ENCODE results near the gene VSIR. TPM values are rescaled to one million over a fixed set of nuclear protein-coding genes. Genes with fewer than 3 reads are reported as not detected.

Gene VSIR
- total RNA-seq, 6 experiments from 2014 or later = 6.1 to 17.1 (median 10.1) TPM

- intact Hi-C loops (cut with DNase I) = loop anchor here (10.0 kb wide), 4 partner anchors 83 to 507 kb away; partner anchors contain the start of genes CDH23 (in 1 of the 2) and SLC29A3 (in 1 of the 2)
- TF ChIP-seq CTCF (IDR thresholded peaks at IDR 0.05) (peak; percentile 81 to 90 (median 85)), POLR2A (IDR thresholded peaks at IDR 0.05) (no peak)
Observed at GRCh38 chr10:71812016-71812912, 38.9 kb upstream of the VSIR start.

GRCh38 chr10:71811351-71811750, 38.0 kb upstream of the VSIR start:
- ATAC-seq (no peak), DNase-seq (no peak)
- H3K27me3 ChIP-seq = no peaks in the 10 kb centered on the region
- intact Hi-C loops (cut with DNase I) = loop anchor here (10.0 kb wide), 4 partner anchors 83 to 507 kb away; partner anchors contain the start of genes CDH23 (in 1 of the 2) and SLC29A3 (in 1 of the 2)
- 58% methylated on average over 4 of the region's 19 CpGs for WGBS (ENCODE audit: insufficient coverage, low coverage, low lambda C conversion rate, missing lambda C conversion rate)
- no peak overlapping the region for H3K4me3 ChIP-seq
- no peak for TF ChIP-seq POLR2A (IDR thresholded peaks at IDR 0.05)
- TF ChIP-seq CTCF (IDR thresholded peaks at IDR 0.05) = no peak
- no peak overlapping the region for H3K27ac ChIP-seq
- no peaks in the 10 kb centered on the region for H3K4me1 ChIP-seq
- H3K9me3 ChIP-seq = no peaks in the 10 kb centered on the region
- H3K36me3 ChIP-seq = peaks cover 0 to 12% (median 8%) of the 10 kb centered on the region in 4 donors

More at GRCh38 chr10:71812016-71812912, 38.9 kb upstream of the VSIR start:
- peaks cover 0 to 21% (median 13%) of the 10 kb centered on the region in 4 donors for H3K36me3 ChIP-seq
- H3K9me3 ChIP-seq = no peaks in the 10 kb centered on the region
- H3K4me3 ChIP-seq = no peak overlapping the region
- no peaks in the 10 kb centered on the region for H3K4me1 ChIP-seq
- peak; percentile 73 to 83 (median 76) for DNase-seq
- no peaks in the 10 kb centered on the region for H3K27me3 ChIP-seq
- peak; percentile 77 to 88 (median 84) for ATAC-seq
- no peak overlapping the region for H3K27ac ChIP-seq
- WGBS (ENCODE audit: insufficient coverage, low coverage, low lambda C conversion rate, missing lambda C conversion rate) = 35% methylated on average over 15 of the region's 22 CpGs

DNA sequence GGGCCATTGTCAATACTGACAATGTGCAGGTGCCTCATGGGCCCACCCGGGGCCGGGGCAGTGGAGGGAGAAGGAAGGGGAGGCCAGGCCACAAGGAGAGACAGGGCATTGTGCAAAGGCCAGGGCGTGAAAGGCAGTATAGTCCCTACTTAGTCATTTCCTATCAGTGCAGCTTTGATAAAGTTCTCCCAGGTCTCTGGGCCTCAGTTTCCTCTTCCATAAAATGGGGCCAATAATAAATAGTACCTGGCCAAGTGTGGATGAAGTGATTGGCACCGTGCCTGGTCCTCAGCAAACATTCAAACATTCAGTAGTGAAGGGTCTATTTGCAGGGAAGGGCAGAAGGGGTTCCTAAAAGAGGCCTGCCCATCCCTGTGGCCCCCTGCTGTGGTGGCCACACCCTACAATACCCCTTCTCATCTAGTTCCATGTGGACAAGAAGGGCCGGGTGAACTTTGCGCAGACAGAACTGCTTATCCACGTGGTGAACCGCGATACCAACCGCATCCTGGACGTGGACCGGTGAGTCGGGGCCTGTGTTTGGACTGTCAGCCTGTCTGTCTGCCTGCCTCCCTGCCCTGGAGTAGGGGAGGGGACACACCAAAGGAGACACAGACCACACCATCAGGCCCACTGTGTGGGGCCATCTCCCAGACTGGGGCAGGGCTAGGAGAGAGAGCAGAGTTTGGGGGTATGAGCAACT, 36.9 kb upstream of the VSIR start:
- intact Hi-C loops (cut with DNase I) = loop anchor here (10.0 kb wide), 4 partner anchors 85 to 505 kb away; partner anchors contain the start of genes CDH23 (in 1 of the 2) and SLC29A3 (in 1 of the 2)
- H3K27me3 ChIP-seq = no peaks in the 10 kb centered on the region
- H3K27ac ChIP-seq = no peak overlapping the region
- H3K9me3 ChIP-seq = no peaks in the 10 kb centered on the region
- no peak overlapping the region for H3K4me3 ChIP-seq
- WGBS (ENCODE audit: insufficient coverage, low coverage, low lambda C conversion rate, missing lambda C conversion rate) = 79% methylated on average over 3 of the region's 13 CpGs
- TF ChIP-seq POLR2A (IDR thresholded peaks at IDR 0.05) = no peak
- no peak for TF ChIP-seq CTCF (IDR thresholded peaks at IDR 0.05)
- peak in 1 of 3 donors; percentile 47 for DNase-seq
- H3K36me3 ChIP-seq = peaks cover 0 to 2% (median under 1%) of the 10 kb centered on the region in 4 donors
- no peaks in the 10 kb centered on the region for H3K4me1 ChIP-seq
- ATAC-seq = no peak

DNA sequence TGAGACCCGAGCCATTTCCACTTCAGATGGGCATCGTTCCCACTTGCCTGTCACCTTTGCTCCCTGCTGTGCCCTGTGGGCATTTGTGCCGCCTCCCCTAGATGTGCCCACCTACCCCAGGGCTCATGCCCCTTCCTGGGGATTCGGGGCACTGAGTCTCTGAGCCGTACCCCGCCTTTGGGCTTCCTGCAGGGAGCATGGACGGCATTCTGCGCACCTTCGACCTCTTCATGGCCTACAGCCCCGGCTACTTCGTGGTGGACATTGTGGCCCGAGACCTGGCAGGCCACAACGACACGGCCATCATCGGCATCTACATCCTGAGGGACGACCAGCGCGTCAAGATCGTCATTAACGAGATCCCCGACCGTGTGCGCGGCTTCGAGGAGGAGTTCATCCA, 36.3 kb upstream of the VSIR start:
- H3K27ac ChIP-seq = no peak overlapping the region
- 85% methylated on average over 9 of the region's 25 CpGs for WGBS (ENCODE audit: insufficient coverage, low coverage, low lambda C conversion rate, missing lambda C conversion rate)
- H3K27me3 ChIP-seq = no peaks in the 10 kb centered on the region
- DNase-seq (no peak), ATAC-seq (no peak)
- intact Hi-C loops (cut with DNase I) = loop anchor here (10.0 kb wide), 4 partner anchors 85 to 505 kb away; partner anchors contain the start of genes CDH23 (in 1 of the 2) and SLC29A3 (in 1 of the 2)
- no peak overlapping the region for H3K4me3 ChIP-seq
- no peaks in the 10 kb centered on the region for H3K9me3 ChIP-seq
- H3K4me1 ChIP-seq = no peaks in the 10 kb centered on the region
- no peaks in the 10 kb centered on the region for H3K36me3 ChIP-seq
- TF ChIP-seq POLR2A (IDR thresholded peaks at IDR 0.05) (no peak), CTCF (IDR thresholded peaks at IDR 0.05) (no peak)

Measured in right lobe of liver (tissue), 6 donors.